ENCODE results near the gene KIF3A. TPM values are rescaled to one million over a fixed set of nuclear protein-coding genes. Genes with fewer than 3 reads are reported as not detected.

Gene KIF3A
- total RNA-seq, 1 experiment from 2014 or later = 4.8 TPM

DNA sequence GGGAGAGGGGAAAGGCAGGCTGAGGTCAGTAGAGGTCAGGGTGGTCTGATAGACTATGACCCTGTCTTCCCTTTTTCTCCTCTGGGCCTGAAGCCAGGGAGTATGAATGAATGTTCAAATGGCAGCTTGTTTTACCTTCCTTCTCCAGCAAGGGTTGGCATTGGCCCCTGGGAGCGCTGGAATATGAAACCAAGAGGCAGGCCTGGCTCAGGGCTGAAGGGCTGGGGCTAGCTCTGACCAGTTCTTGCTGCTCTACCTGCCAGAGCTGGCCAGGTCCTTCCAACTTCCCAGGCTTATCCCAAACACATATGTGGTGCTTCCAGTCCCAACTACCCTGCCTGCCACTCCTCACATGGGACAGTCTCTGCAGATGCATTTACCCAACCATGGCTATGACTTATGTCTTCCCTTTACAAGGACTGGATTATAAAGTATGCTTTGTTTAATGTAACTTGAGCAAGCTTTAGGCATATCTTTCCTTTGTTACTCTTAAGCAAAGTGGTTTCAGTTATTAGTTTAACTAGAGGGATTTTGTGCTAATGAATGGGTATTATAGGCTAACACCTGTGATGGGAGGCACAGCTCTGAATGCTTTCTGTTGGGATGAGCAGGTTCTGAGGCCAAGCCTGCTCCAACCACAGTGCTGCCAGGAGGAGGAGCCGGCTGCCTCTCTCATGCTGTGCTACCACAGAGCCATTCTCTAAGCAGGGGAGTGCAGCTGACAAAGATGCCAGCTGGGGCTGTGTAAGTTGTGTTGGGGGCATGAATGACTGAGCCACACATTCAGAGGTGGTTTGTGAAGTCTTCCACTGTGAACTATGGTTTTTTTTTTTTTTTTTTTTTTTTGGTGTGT is 16.0 kb upstream of the KIF3A start:
- no peak for DNase-seq (ENCODE audit: low spot score)

DNA sequence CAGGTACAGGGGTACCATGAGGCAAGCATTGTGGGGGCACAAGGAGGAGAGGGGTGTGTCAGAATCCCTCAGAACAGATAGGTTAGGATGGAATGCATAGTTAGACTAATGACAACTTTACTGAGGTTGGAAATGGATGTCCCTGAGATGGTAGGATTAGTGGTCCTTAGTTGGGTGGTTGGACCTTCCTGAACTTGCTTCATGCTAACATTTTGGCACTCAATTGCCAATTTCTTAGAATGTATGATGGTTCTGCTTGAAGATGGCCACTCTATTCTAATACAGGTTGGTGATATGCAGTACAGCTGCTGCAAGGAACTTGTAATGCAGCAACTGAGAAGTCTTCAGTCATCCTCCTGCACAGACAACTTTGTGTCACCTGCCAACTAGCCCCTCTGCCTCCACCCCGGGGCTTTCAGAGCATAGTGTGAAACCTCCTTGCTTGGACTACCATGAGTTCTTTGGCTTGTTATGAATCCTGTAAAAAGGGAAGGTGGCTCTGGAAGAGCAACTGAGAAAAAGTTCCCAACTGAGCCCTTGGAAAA is 15.3 kb upstream of the KIF3A start:
- DNase-seq (ENCODE audit: low spot score) = no peak

DNA sequence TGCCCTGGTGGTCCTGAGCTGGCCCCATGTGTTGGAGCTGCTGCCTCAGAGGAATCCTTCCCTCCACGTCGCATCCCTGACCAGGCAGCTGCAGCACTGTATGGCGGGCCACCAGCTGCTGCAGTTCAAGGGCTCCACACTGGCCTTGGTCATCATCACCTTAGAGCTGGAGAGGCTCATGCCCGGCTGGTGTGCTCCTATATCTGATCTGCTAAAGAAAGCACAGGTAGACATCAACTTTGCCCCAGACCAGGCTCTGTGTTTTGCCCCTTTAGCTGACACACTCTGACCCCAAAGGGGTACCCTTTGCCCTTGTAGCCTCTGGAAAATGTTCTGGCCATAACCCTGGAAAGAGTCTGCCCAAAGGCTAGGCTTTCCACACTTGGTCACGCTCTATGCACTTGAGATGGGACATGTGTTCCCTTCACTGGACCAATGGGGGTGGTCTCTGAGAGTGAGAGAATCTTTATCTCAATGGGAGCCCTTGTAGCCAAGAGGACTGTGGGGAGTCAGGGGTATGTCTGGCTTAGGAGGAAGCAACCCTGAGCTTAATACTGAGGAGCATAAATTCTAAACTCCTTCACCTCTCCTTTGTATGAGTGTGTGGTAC is 14.7 kb upstream of the KIF3A start:
- no peak for DNase-seq (ENCODE audit: low spot score)

DNA sequence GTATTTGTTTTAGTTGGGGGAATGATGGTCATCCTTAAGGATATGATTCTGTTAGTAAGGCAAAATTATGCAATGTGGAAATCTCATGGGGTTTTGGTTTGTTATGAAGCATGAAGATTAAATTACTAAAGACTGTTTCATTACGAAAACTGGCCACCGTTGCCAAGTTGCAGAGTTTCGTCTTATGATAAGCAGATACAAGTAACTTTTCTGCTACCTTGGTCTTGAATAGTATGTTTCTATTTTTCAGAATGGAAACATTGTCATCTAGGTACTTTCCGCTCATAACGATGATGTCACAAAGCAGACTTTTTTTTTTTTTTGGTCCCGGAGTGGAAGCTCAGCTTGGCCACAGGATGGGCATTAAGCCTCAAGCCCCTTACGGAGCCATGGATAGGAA is 14.1 kb upstream of the KIF3A start:
- DNase-seq (ENCODE audit: low spot score) = no peak

DNA sequence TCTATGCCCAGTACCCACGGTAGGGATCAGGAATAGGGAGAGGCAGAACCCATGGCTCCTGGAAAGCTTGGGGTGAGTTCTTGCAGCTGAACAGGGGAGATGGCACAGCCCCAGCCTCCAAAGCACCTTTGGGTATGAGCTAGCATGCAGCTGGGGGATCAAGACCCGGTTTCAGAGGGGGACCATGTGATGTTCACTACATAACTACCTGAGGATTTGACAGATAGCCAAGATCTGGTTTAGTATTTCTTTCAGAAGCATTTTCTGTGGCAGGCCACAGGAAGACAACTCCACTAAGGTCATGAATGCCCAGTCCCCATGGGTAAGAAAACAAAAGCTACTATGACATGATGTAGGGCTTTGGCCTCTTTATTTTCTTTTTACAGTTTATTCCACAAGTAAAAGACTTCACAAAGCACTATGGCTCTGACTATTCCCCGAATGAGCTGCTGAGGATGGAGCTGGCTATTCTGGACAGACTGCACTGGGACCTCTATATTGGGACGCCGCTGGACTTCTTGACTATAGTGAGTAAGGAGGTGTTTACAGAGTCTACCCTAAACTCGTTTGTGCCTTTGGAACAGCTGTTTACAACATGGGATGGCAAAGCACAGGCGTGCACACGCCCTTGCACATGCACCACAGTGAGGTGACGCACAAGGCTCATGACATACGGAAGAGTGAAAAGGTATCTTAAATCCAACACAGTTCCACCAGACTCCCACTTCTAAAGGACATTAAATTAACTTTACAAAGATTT is 13.3 kb upstream of the KIF3A start:
- no peak for DNase-seq (ENCODE audit: low spot score)

DNA sequence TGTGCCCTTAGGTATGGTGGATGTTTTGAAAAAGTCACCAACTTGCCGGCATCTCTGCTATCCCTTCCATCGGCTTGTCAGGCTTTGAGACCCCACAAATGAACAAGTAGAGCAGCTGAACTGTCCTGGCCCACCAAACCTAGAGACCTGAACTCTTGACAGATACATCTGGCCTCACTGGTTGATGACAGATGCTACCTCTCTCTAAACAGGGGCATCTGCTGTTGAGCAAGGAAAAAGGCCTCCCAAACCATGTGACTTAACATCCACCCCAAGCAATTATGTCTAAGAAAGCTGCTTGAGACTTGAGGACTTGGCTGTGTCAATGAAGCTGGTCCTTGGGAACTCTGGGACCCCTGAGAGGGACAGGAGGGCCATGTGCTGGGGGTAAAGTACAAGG is 12.2 kb upstream of the KIF3A start:
- DNase-seq (ENCODE audit: low spot score) = no peak

DNA sequence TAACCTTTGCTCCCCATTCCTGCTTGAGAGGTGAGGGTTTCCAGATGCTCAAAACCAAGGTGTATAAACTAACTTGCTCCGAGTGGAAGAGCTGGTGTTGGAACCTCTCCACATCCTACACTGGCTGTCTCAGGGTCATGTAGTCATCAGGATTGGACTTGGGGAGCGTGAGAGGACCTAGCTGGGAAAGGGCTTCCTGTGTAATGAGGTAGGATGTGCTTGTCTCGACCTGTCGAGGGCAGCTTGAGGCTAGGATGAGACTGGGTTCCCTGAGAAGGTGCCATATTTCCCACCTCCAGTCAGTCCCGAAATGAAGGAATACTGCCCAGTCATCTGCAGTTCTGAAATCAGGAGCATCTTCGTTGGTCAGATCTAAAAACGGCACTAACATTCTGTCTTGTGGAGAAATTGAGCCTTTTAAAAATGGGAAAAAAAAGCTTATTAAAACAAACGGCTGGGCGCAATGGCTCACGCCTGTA is 11.2 kb upstream of the KIF3A start:
- DNase-seq (ENCODE audit: low spot score) = no peak

DNA sequence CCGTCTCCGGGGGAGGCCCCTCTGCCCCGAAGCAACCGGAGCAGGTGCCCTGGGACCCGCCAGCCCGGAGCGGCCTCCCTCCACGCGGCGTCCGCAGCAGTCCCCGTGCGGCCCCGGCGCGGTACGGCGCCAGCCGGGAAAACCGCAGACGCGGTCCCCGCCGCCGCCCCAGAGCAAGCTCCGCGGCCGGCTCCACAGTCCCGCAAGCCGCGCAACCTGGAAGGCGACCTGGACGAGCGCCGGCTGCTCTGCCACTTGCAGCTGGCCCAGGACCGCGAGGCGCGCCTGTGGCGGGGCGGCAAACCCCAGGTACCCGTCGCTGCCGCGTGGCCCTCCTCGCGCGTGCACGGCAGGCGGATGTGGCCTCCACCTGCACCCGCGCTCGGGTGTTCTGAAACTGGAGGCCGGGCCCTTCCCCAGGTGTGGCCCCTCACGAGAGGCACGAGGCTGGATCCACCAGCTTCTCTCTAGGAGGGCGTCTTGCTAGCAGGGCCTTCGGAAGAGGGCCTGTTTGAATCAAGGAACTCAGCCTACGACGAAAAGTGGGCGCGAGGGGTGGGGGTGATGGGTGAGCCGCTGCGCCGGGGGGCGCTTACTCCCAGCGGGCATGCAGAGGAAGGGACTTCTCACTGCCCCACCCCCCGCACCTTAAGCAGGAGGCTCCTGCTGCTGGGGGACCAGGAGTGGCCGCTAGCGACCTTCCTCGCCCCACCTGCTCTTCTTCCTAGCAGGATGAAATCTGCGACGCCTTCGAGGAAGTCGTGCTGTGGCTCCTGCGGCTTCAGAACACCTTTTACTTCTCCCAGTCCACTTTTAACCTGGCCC is 10.5 kb upstream of the KIF3A start:
- no peak for DNase-seq (ENCODE audit: low spot score)

DNA sequence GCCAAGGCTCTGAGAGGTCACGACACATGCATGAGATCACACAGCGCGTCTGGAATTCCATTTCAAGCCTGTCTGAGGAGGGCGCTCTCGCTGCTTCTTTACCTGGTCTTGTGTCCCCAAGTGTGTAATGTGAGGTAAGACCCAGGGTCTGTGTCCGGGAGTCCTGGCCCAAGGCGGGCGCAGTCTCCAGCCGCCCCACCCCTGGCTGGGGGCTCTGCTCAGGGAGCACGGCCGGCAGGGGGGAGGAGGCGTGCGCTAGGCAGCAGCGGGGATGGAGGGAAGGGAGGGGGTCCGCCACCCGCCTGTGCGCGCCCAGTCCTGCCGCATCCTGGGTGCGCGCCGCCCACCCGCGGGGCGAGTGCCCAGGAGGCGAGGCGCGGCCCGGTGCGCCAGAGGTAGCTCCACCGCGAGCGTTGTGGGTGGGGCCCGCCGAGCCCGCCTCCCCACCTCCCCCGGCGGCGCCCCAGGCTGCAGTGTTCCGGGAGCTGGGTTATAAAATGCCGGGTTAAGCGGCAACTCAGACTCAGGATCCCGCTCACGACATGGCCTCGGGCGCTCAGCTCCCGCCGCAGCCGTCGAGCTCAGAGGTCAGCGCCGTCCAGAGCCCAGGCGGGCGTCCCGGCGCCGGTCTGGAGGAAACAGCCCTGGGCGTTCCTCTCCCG is 9.7 kb upstream of the KIF3A start, which contains the start of gene CCNI2:
Gene CCNI2 (plus strand): TSS at position 473 of the 662 bp plus-strand sequence. CDS start 70 bp downstream, at position 543.
- DNase-seq (ENCODE audit: low spot score) = no peak

DNA sequence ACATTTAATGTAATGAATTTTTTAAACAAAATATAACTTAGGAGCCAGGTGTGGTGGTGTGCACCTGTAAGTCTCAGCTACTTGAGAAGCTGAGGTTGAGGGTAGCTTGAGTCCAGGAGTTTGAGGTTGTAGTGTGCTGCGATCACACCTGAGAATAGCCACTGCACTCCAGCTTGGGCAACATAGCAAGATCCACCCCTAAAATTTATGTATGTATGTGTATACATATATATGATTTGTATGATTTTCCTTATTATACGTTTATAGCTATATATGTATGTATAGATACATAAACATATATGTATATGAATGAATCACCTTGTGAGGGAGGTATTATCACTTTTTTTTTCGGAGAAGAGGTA is 9.2 kb upstream of the KIF3A start:
- DNase-seq (ENCODE audit: low spot score) = no peak

DNA sequence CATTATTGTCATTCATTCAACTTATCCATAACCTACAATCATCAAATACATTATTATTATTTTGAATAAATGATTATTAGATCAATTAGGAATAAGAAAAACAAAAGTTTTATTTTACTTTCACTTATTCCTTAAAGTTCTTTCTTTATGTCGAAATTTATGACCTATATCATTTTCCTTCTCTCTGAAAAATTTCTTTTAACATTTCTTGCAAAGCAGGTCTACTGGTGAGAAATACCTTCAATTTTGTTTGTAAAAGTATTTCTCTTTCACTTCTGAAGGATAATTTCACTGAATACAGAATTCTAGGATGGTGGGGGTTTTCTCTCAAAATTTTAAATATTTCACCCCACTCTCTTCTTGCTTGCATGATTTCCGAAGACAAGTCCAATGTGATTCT is 7.3 kb upstream of the KIF3A start:
- DNase-seq (ENCODE audit: low spot score) = no peak

DNA sequence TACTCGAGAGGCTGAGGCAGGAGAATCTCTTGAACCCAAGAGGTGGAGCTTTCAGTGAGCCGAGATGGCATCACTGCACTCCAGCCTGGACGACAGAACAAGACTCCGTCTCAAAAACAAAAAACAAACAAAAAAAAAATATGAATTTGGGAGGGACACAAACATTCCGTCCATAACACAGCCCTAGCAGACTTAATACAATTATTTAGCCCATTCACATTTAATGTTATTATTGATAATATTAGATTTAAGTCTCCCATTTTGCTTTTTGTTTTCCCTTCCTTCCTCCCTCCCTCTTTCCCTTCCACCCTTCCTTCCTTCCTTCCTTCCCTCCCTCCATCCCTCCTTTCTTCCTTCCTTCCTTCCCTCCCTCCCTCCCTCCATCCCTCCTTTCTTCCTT is 5.3 kb upstream of the KIF3A start:
- DNase-seq (ENCODE audit: low spot score) = no peak

DNA sequence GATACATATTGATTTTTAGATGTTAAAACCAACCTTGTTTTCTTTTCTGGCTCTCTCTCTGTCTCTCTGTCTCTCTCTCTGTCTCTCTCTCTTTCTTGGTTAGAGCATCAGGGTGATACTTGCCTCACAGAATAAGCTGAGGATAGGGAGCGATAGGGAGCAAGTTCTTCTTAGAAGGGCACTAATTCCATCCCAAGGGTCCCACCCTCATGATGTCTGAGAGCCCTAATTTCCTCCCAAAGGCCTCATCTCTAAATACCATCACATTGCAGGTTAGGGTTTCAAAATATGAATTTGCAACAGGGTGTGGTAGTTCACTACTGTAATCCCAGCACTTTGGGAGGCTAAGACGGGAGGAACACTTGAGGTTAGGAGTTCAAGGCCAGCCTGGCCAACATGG is 4.8 kb upstream of the KIF3A start:
- no peak for DNase-seq (ENCODE audit: low spot score)

DNA sequence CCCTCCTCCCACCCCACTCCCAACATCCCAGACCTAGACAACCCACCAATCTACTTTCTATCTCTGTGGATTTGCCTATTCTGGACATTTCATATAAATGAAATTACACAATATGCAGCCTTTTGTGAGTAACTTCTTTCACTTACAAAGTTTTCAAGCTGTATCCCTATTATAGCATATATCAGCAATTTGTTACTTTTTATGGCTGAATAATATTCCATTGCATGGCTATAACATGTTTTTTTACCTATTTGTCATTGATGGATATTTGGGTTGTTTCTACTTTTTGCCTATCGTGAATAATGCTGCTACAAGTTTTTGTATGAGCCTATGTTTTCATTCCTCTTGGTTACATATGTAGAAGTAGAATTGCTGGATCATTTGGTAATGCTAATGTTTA is 1.9 kb upstream of the KIF3A start:
- DNase-seq (ENCODE audit: low spot score) = no peak

DNA sequence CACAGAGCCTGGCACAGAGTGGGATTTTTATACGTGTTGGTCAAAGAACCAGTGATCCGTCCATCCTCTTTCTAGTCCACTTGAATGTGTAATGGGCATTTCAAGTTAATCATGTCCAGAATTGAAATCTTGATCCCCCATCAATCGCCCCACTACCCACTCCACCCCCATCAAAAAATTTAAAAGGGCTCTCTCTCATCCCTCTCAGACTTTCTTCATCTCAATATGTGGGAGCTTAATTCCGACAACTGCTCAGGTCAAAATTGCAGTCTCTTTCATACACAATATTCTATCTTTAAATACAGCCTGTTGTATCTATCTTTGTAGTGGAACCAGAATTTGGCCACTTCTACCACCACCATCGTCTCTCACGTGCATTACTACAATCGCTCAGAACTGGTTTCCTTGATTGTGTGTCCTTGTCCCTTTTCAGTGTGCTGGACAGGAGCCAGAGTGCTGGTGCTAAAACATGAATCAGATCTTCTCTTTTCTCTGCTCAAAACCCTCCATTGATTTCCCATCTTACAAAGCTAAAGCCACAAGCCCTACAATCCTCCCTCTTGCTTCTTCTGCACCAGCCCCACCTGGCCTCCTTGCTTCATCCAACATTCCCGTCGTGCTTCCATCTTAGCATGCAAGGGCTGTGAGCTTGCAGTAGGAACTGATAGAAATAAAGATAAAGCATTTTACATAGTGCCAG is 786 bp upstream of the KIF3A start:
- DNase-seq (ENCODE audit: low spot score) = no peak

DNA sequence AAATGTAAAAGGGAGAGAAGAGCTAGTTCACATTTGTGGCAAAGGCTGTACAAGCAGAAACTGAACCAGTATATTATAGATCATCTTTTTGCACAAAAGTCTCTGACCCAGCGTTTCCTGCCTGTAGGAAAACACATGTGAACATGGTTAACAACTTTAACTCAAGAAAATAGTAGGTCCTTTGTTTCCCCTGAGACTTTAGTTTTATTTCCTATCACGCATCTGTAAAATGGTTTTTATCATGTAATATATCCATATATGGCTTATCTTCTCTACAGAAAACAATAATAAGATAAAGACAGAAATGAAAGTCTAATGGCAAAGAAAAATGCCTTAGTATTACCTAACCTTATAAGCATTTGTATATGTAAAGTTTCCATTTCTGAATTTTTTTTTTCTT is 2.7 kb downstream of the KIF3A start:
- no peak for DNase-seq (ENCODE audit: low spot score)

DNA sequence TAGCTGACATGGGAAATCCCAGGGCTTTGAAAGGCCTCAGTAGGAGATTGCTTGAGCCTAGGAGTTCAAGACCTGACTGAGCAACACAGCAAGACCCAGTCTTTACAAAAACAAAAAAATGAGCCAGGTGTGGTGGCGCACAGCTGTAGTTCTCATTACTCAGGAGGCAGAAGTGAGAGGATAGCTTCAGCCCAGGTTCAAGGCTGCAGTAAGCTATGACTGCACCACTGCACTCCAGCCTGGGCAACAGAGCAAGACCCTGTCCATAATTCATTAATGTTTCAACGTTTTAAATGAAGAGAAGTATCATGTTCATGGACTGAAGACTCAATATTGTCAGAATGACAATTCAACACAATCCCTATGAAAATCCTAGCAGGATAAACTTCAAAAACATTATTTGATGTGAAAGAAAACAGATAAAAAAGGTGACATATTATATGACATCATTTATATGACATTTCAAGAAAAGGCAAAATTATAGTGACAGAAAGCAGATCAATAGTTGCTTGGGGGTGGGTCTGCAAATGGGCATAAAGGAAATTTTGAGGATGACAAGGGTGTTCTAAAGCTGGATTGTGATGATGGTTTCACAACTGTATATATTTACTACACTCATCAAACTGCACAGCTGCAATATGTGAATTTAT is 3.7 kb downstream of the KIF3A start:
- no peak for DNase-seq (ENCODE audit: low spot score)

DNA sequence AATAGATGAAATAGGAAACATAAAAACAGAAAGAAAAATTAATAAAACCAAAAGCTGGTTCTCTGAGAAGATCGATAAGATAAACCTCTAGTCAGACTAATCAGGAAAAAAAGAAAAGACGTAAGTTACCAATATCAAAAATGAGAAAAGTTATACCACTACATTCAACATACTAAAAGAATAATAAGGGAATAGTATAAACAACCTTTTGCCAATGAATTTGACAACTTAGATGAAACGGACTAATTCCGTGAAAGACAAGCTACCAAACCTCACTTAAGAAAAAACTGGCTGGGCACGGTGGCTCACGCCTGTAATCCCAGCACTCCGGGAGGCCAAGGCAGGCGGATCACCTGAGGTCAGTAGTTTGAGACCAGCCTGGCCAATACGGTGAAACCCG is 7.5 kb downstream of the KIF3A start:
- no peak for DNase-seq (ENCODE audit: low spot score)

DNA sequence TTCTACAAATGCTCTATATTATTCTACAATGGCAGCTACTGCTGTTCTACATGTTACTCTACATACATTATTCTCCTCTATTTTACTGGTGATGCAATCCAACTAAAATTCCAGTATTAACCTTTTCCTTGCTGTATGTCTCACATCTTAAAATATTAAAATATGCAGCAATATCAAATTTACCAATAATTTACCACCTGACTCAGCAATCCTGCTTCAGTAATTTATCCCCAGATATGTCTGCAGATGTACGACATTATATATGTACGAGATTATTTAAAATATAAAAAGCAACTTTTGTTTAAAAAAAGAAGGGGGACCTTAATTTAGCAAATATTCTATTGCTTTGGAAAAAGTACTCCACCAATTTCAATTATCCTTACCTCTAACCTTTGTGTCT is 11.6 kb downstream of the KIF3A start:
- no peak for DNase-seq (ENCODE audit: low spot score)
